GM12878 (cell line): ENCODE data around the gene EIF5B. TPM values are rescaled to one million over a fixed set of nuclear protein-coding genes. Genes with fewer than 3 reads are reported as not detected.

Experiments used
- ATAC-seq: fragments of 200-7000 bp; cut with Tn5 transposase; 3 replicates; pipeline ENCODE4 v1.9.1; 2020; ENCODE audit warnings: mild to moderate bottlenecking, moderate library complexity
- BruUV-seq: library from RNA; stranded (reverse); fragments of 400-500 nt; replicated peaks from 2 replicates; lab custom pipeline; 2021; lab: Mats Ljungman, UMichigan
- CTCF ChIA-PET: fragments of 300-600 bp; sonication (Branson Sonifier 250); formaldehyde crosslinking; extraction: SDS; loops from one replicate; lab custom pipeline; 2021; ENCODE audit warnings: inconsistent platforms; lab: Yijun Ruan, JAX
- POLR2A ChIA-PET: fragments of 350-600 bp; formaldehyde crosslinking; extraction: SDS; loops from one replicate; lab custom pipeline; 2021; ENCODE audit warnings: inconsistent platforms; lab: Charles Lee
- RAD21 ChIA-PET: fragments of 300-600 bp; sonication (Branson Sonifier 250); formaldehyde crosslinking; loops from one replicate; lab custom pipeline; 2023; ENCODE audit warnings: antibody characterized with exemption; ENCODE audit not compliant: unreplicated experiment; lab: Charles Lee
- SMC1A ChIA-PET: fragments of 300-600 bp; sonication (Branson Sonifier 250); formaldehyde crosslinking; loops from one replicate; lab custom pipeline; 2023; ENCODE audit not compliant: unreplicated experiment, uncharacterized antibody; lab: Charles Lee
- DNase-seq: peaks from one replicate; pipeline ENCODE4 v3.0.0-alpha.2; 2011; ENCODE audit warnings: low read depth, low spot score
- FAIRE-seq: peaks from 3 replicates; lab custom pipeline; 2011; peaks lifted over from hg19 to GRCh38; lab: Jason Lieb, UNC
- H2AFZ ChIP-seq: 2 replicates; pipeline ENCODE4 v1.6.0; 2011; ENCODE audit warnings: low read depth, low read length, control low read depth; ENCODE audit not compliant: control insufficient read depth
- H3K27ac ChIP-seq: 2 replicates; pipeline ENCODE4 v1.5.1; 2011; ENCODE audit warnings: control low read depth; ENCODE audit not compliant: control insufficient read depth, insufficient read depth
- H3K27me3 ChIP-seq, 2 experiments: replicated peaks in 1 of 2; 2 replicates each; pipeline versions ENCODE4 v1.6.0 to v1.6.1; 2011; ENCODE audit warnings: low read length in 1 of 2; ENCODE audit not compliant: control insufficient read depth in 2 of 2, insufficient read depth in 2 of 2
- H3K36me3 ChIP-seq, 2 experiments: 2 replicates each; pipeline ENCODE4 v1.5.1; 2011; ENCODE audit warnings: low read length in 1 of 2; ENCODE audit not compliant: control insufficient read depth in 2 of 2, insufficient read depth in 2 of 2
- H3K4me1 ChIP-seq: 2 replicates; pipeline ENCODE4 v1.6.1; 2011; ENCODE audit warnings: mild to moderate bottlenecking, low read length, moderate library complexity, mixed read lengths; ENCODE audit not compliant: control insufficient read depth, insufficient read depth
- H3K4me2 ChIP-seq: 2 replicates; pipeline ENCODE4 v1.6.0; 2011; ENCODE audit warnings: control low read depth; ENCODE audit not compliant: control insufficient read depth, insufficient read depth
- H3K4me3 ChIP-seq: fragments of 200-600 bp; sonication (generic); 2 replicates; pipeline ENCODE4 v1.5.1; 2016
- H3K79me2 ChIP-seq: 2 replicates; pipeline ENCODE4 v1.6.0; 2011; ENCODE audit warnings: low read length; ENCODE audit not compliant: control insufficient read depth, insufficient read depth
- H3K9ac ChIP-seq: 2 replicates; pipeline ENCODE4 v1.8.0; 2011; ENCODE audit warnings: low read length, control low read depth, mixed read lengths; ENCODE audit not compliant: control insufficient read depth, insufficient read depth
- H3K9me3 ChIP-seq: replicated peaks from 3 replicates; pipeline ENCODE4 v1.5.1; 2011; ENCODE audit warnings: mild to moderate bottlenecking, low read length; ENCODE audit not compliant: control insufficient read depth, insufficient read depth
- H4K20me1 ChIP-seq: 2 replicates; pipeline ENCODE4 v1.6.0; 2011; ENCODE audit not compliant: control insufficient read depth, insufficient read depth
- BMI1 ChIP-seq: fragments of 450-650 bp; IDR thresholded peaks from 2 replicates; pipeline ENCODE4 v1.6.1; 2016; ENCODE audit warnings: mild to moderate bottlenecking, moderate library complexity, borderline replicate concordance
- CEBPB ChIP-seq, 2 experiments: fragments of 150-350 bp in 1 of 2; IDR thresholded peaks; 2 replicates each; pipeline ENCODE4 v1.6.1; 2012 to 2014; ENCODE audit warnings: low read depth in 2 of 2, low read length in 2 of 2, borderline replicate concordance in 1 of 2, inconsistent platforms in 1 of 2
- FOS ChIP-seq: IDR thresholded peaks from 3 replicates; pipeline ENCODE4 v1.6.1; 2011; ENCODE audit warnings: borderline replicate concordance; ENCODE audit not compliant: insufficient read length; ENCODE audit errors: extremely low read depth
- IKZF2 ChIP-seq, 2 experiments: fragments of 450-650 bp; IDR thresholded peaks; 2 replicates each; pipeline ENCODE4 v1.6.1; 2017; ENCODE audit warnings: mild to moderate bottlenecking in 2 of 2, moderate library complexity in 2 of 2
- POU2F2 ChIP-seq: IDR thresholded peaks from 3 replicates; pipeline ENCODE4 v1.6.1; 2011; ENCODE audit warnings: low read depth, mild to moderate bottlenecking, low read length, borderline replicate concordance
- RAD21 ChIP-seq: IDR thresholded peaks from 2 replicates; pipeline ENCODE4 v1.6.1; 2011; ENCODE audit warnings: mild to moderate bottlenecking, low read depth, low read length, moderate library complexity; ENCODE audit not compliant: insufficient read depth
- SUZ12 ChIP-seq: fragments of 200-600 bp; sonication (generic); IDR thresholded peaks from one replicate; pipeline ENCODE4 v1.6.1; 2018; ENCODE audit warnings: antibody characterized with exemption, mild to moderate bottlenecking; ENCODE audit not compliant: unreplicated experiment
- TCF12 ChIP-seq: IDR thresholded peaks from 2 replicates; pipeline ENCODE4 v1.6.1; 2011; ENCODE audit warnings: low read depth, mild to moderate bottlenecking, low read length
- WRNIP1 ChIP-seq: IDR thresholded peaks from 2 replicates; pipeline ENCODE4 v1.6.1; 2011; ENCODE audit warnings: low read depth, low read length, improper control_type of control experiment, borderline replicate concordance
- WGBS: methylation state at CpG from one replicate; pipeline ENCODE4 v1.1.6; 2016; ENCODE audit warnings: low lambda C conversion rate; ENCODE audit not compliant: insufficient replicate concordance, insufficient coverage; ENCODE audit errors: missing lambda C conversion rate; 5-methylcytosine and 5-hydroxymethylcytosine counted together
- in situ Hi-C: fragments of 300-500 bp; cut with MboI; formaldehyde crosslinking; loops from 9 replicates; pipeline ENCODE4 v1.14.3; 2018; ENCODE audit warnings: mixed read lengths
- intact Hi-C: fragments of 100-400 bp; cut with micrococcal nuclease; formaldehyde crosslinking; loops from one replicate; pipeline ENCODE4 v1.14.2; 2022; ENCODE audit not compliant: unreplicated experiment
- polyA plus RNA-seq, 11 experiments: library from polyadenylated mRNA; depleted of rRNA in 4 of 11; unstranded in 6 of 11; stranded (reverse) in 5 of 11; fragments of >200 nt; fragmentation: Nextera tagmentation in 4 of 11; fragmentation: Illumina TruSeq in 1 of 11; extraction: Ambion mirVana in 4 of 11; extraction: Trizol in 1 of 11; gene quantifications; 1 replicate in 1 of 11; 2 replicates in 10 of 11; pipeline versions ENCODE4 v1.2.1 to v1.2.3, GENCODE V29; 2011 to 2016; ENCODE audit warnings: inconsistent platforms in 2 of 11, missing spikeins in 2 of 11, low read depth in 1 of 11
- total RNA-seq, 4 experiments: library from RNA; depleted of rRNA in 3 of 4; stranded (reverse); fragments of >200 nt in 3 of 4; fragmentation: Illumina TruSeq in 1 of 4; extraction: Trizol in 1 of 4; gene quantifications; 2 replicates each; pipeline versions ENCODE4 v1.2.1 to v1.2.3, GENCODE V29; 2013 to 2021
- TF ChIP-seq, protein P1 (sequence below): fragments of 450-650 bp; IDR thresholded peaks from 2 replicates; pipeline ENCODE4 v1.6.1; 2014; ENCODE audit warnings: mild to moderate bottlenecking
- TF ChIP-seq, protein P2 (sequence below): fragments of 450-650 bp; IDR thresholded peaks from 2 replicates; pipeline ENCODE4 v1.6.1; 2017; ENCODE audit warnings: antibody characterized with exemption, mild to moderate bottlenecking, moderate library complexity

The EIF5B gene
- total and polyA plus RNA-seq, 10 of the 15 experiments (the other 5 are each of a cell fraction or from before 2014, with no cell fraction given), result 21.7 to 119 (median 40.8) TPM

DNA sequence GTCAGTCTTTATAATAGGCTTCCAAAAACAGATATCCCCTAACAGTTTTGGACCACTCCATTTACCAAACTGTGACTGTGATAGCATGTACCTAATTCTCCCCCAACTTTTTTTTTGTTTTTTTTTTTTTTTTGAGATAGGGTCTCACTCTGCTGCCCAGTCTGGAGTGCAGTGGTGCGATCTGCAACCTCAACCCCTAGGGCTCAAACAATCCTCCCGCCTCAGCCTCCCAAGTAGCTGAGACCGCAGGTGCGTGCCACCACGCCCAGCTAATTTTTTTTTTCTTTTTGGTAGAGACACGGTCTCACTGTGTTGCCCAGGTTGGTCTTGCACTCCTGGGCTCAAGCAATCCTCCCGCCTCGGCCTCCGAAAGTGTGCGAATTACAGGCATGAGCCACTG is 99.7 kb downstream of the EIF5B start:
- CTCF ChIA-PET, result interaction anchor here (0.9 to 1.4 kb wide), 2 partner anchors 9 to 10 kb away, joined by 3 to 4 read pairs; no protein-coding TSS in a partner anchor
- POLR2A ChIA-PET, result interaction anchor here (0.5 to 0.6 kb wide), 2 partner anchors 49 to 206 kb away, joined by 4 to 5 read pairs; no protein-coding TSS in a partner anchor
- WGBS, result 98% methylated on average over 10 of the region's 10 CpGs

DNA sequence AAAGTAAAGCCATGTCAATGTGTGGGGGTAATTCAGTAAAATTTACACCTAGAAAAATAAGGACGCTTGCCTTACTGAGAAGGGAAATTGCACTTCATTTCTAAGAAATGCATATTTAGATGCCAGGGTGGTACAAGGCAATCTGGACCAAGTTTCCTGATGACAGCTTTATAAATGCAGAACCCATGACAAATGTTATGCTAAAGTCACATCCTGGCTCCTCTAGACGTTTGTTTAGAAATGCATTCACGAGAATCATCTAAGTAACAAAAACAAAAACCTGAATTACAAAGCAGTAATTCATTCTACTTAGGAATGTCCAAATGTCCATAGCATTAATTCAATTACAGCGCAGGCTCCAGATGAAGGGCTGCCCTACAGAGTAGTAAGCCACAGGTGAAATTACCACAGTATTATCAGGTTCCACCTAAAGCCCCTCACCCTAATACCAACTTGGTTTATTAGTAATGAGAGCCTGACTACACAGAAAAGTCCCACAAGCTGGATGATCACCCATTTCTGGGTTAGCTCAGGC is 102.8 kb downstream of the EIF5B start:
- Histone ChIP-seq H3K36me3 (peaks cover 4 to 14% of the 10 kb centered on the region in 2 experiments), H4K20me1 (no peaks in the 10 kb centered on the region), H3K9ac (no peak overlapping the region), H3K4me3 (no peak overlapping the region), H3K27ac (no peak overlapping the region), H3K79me2 (no peaks in the 10 kb centered on the region; the same call in 1 of the 2 replicates), H3K9me3 (no peaks in the 10 kb centered on the region), H3K4me1 (peaks cover 3% of the 10 kb centered on the region; the same call in 1 of the 2 replicates), H3K4me2 (no peak overlapping the region), H3K27me3 (no peaks in the 10 kb centered on the region), H2AFZ (no peak overlapping the region)
- ATAC-seq (no peak), DNase-seq (no peak), FAIRE-seq (no peak)
- in situ Hi-C loops, result no loop called here
- ChIA-PET POLR2A (no interaction called here), SMC1A (interaction anchor here (1.1 to 1.4 kb wide), 3 partner anchors 9 to 51 kb away, joined by 3 to 5 read pairs (median 5); no protein-coding TSS in a partner anchor), CTCF (no interaction called here), RAD21 (no interaction called here)
- no peak for TF ChIP-seq FOS
- TF ChIP-seq TCF12, result no peak
- TF ChIP-seq RAD21, result no peak
- no peak for TF ChIP-seq POU2F2
- TF ChIP-seq, protein P1, sequence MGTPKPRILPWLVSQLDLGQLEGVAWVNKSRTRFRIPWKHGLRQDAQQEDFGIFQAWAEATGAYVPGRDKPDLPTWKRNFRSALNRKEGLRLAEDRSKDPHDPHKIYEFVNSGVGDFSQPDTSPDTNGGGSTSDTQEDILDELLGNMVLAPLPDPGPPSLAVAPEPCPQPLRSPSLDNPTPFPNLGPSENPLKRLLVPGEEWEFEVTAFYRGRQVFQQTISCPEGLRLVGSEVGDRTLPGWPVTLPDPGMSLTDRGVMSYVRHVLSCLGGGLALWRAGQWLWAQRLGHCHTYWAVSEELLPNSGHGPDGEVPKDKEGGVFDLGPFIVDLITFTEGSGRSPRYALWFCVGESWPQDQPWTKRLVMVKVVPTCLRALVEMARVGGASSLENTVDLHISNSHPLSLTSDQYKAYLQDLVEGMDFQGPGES, result no peak
- TF ChIP-seq WRNIP1, result no peak
- TF ChIP-seq CEBPB (IDR thresholded peaks at IDR 0.05; ENCODE audit: borderline replicate concordance in 1 of 2, low read depth in 2 of 2, low read length in 2 of 2), result no peak
- TF ChIP-seq SUZ12, result no peak
- TF ChIP-seq, protein P2, sequence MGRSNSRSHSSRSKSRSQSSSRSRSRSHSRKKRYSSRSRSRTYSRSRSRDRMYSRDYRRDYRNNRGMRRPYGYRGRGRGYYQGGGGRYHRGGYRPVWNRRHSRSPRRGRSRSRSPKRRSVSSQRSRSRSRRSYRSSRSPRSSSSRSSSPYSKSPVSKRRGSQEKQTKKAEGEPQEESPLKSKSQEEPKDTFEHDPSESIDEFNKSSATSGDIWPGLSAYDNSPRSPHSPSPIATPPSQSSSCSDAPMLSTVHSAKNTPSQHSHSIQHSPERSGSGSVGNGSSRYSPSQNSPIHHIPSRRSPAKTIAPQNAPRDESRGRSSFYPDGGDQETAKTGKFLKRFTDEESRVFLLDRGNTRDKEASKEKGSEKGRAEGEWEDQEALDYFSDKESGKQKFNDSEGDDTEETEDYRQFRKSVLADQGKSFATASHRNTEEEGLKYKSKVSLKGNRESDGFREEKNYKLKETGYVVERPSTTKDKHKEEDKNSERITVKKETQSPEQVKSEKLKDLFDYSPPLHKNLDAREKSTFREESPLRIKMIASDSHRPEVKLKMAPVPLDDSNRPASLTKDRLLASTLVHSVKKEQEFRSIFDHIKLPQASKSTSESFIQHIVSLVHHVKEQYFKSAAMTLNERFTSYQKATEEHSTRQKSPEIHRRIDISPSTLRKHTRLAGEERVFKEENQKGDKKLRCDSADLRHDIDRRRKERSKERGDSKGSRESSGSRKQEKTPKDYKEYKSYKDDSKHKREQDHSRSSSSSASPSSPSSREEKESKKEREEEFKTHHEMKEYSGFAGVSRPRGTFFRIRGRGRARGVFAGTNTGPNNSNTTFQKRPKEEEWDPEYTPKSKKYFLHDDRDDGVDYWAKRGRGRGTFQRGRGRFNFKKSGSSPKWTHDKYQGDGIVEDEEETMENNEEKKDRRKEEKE, result no peak
- intact Hi-C loops, result no loop called here
- BruUV-seq, result no TSS peak
- 97% methylated on average over 4 of the region's 4 CpGs for WGBS

More for the DNA sequence above, 99.7 kb downstream of the EIF5B start:
- Histone ChIP-seq H3K79me2 (no peaks in the 10 kb centered on the region), H3K4me2 (no peak overlapping the region), H3K27ac (no peak overlapping the region), H3K36me3 (peaks cover 4 to 14% of the 10 kb centered on the region in 2 experiments), H3K27me3 (no peaks in the 10 kb centered on the region), H2AFZ (no peak overlapping the region), H3K4me1 (no peaks in the 10 kb centered on the region), H3K9ac (no peak overlapping the region), H3K9me3 (no peaks in the 10 kb centered on the region), H3K4me3 (no peak overlapping the region), H4K20me1 (no peaks in the 10 kb centered on the region)
- ChIA-PET SMC1A (interaction anchor here (0.9 to 1.2 kb wide), 5 partner anchors 10 to 54 kb away, joined by 3 read pairs; no protein-coding TSS in a partner anchor), RAD21 (no interaction called here)
- DNase-seq, result no peak
- no peak for ATAC-seq
- no peak for FAIRE-seq
- in situ Hi-C loops, result no loop called here
- TF ChIP-seq IKZF2 (IDR thresholded peaks at IDR 0.05) (no peak), BMI1 (no peak)
- intact Hi-C loops, result no loop called here
- no TSS peak for BruUV-seq
